GM12874 (cell line): Measurements from ENCODE around the gene PSME3.

Experiments
- CTCF ChIP-seq: IDR thresholded peaks from 2 replicates; pipeline ENCODE4 v1.5.1; 2011; ENCODE audit warnings: low read depth, mild to moderate bottlenecking, control low read depth, low read length, moderate library complexity; ENCODE audit not compliant: insufficient read depth

Gene PSME3

DNA sequence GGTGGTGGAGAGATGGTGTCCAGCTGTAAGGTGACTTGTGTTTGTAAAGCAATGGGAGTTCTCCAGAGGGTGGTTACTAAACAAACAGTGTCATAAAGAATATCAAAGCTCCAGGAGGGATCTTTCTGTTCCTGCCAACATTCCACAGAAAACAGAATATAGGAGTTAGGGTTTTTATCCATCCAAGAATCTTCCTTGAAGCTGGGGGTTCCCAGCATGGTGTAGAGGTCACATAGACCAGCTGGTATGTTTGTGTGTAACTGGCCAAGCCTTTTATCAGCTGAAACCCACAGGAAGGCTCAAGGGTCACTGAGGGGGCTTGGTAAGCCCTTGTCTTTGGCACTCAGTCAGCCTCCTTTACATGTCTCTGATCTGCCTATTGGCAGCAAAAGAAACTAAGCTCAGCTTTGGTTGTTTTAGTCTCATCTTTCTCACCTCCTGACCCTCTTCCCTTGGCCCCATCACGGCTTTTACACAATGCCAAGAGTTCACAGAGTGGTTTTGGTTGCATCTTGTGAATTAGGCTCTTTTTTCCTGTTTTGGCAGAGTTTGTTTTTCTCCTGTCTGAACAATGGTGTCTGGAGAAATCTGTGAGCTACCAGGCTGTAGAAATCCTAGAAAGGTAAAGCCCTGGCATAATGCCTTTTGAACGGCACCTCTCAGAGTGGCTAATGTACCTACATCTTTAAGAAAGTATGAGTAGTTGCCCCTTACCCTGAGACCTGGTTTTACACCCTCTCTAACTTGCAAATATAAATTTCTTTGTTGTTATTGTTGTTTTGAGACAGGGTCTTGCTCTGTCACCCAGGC lies 29.9 kb upstream of the PSME3 start:
- TF ChIP-seq CTCF: no peak

- no peak for TF ChIP-seq CTCF
These were observed 28.3 kb upstream of the PSME3 start for GRCh38 chr17:42804918-42805367.

- no peak for TF ChIP-seq CTCF
These were observed 26.9 kb upstream of the PSME3 start for GRCh38 chr17:42806249-42806648.

DNA sequence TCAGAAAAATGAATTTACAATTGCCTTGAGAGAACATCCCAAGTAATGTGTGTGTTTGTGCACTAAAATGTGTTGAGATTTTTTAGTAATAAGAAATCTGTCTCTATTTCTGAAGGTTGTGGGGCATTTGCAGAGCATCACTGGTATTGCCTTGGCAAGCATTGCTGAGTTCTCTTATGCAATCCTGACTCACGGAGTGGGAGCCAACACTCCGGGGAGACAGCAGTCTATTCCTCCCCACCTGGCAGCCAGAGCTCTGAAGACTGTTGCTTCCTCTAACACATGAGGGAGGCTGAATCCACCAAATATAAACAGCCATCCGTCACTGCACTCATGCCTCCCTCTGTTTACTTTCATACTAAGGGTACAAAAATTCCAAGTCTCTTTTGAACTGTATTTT lies 23.9 kb upstream of the PSME3 start:
- no peak for TF ChIP-seq CTCF

- no peak for TF ChIP-seq CTCF
These were observed 18.4 kb upstream of the PSME3 start for GRCh38 chr17:42814633-42815399.

DNA sequence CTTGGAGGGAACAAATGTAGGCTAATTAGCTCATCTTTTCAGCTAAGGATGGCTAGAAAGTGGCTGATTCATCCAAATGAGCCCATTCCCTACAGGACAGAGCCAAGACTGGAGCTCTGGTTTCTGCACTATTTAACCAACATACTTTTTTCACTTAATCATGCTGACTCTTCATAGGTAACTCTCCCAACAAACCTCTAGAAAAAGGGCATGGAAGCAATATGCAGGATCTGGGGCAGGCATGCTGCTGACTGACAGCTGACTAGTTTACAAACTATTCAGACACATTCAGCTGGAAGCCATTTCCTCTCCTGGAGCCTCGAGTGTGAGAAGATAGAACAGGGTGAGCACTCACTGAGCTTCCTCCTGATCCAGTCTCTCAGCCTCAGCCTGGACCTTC lies 15.3 kb upstream of the PSME3 start:
- TF ChIP-seq CTCF: no peak

- no peak for TF ChIP-seq CTCF
These were observed 14.8 kb upstream of the PSME3 start for GRCh38 chr17:42818379-42818778.
